Uterus (tissue), 2 donors: ENCODE measurements around the gene TM9SF3.

Source experiments
- CTCF ChIP-seq, 4 experiments: fragments of 200-600 bp in 2 of 4; fragments of 450-650 bp in 2 of 4; sonication (generic) in 2 of 4; IDR thresholded peaks; one replicate each; pipeline ENCODE4 v1.5.1; 2016 to 2019; ENCODE audit warnings: antibody characterized with exemption in 4 of 4, mild to moderate bottlenecking in 2 of 4, moderate library complexity in 1 of 4
- POLR2A ChIP-seq, 2 donors: fragments of 450-650 bp; IDR thresholded peaks; one replicate each; pipeline ENCODE4 v1.6.1; 2016; ENCODE audit warnings: antibody characterized with exemption in 2 of 2, mild to moderate bottlenecking in 1 of 2, moderate library complexity in 1 of 2

GRCh38 chr10:96578633-96579032, 8.2 kb downstream of the TM9SF3 start:
- TF ChIP-seq POLR2A (IDR thresholded peaks at IDR 0.05) (no peak), CTCF (IDR thresholded peaks at IDR 0.05) (no peak)
